Neural progenitor cell (in vitro differentiated cells): ENCODE data around the gene NLRP6.
"Not testable (repeated sequence)": the region's sequence is repeated elsewhere in the genome, so short reads cannot be mapped to it uniquely, and the experiment has no call there.

Experiments used
- EZH2 ChIP-seq: fragments of 200-600 bp; sonication (generic); IDR thresholded peaks from 2 replicates; pipeline ENCODE4 v1.6.1; 2017; ENCODE audit warnings: antibody characterized with exemption, mild to moderate bottlenecking, moderate library complexity
- TF ChIP-seq, protein P1 (sequence below): fragments of 200-600 bp; sonication (generic); IDR thresholded peaks from 2 replicates; pipeline ENCODE4 v1.5.1; 2017; ENCODE audit warnings: antibody characterized with exemption, mild to moderate bottlenecking

DNA sequence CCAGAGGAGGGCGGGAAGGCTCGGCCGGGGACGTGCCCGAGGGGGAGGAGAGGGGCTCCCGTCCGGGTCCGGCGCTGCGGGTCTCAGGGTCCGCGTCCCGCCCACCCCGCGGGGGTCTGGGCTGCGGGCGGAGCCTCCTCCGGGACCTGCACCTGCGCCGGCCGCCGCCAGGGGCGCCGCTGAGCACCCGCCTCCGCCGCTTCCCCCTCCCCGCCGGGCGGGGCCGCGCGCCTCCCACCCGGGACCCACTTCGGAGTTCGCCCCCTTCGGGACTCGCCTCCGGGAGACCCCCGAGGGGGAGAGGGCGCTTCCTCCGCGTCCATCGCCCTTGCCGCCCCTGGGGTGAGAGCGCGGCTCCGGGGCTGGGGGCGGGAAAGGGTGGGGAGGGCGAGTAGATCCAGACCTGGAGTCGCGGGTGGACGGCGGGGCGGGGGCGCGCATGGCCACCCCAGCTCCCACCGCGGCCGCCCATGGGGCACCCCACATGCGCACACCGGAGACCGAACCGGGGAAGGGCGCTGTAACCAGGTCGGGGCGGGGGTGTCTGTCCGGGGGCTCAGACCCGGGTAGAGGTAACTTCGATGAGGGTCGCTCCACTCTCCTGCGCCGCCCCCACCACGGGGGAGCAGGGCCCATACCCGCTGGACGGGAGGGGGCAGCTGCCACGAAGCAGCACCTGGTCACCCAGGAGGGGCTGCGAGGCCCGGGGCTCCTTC, 40.4 kb downstream of the NLRP6 start:
- TF ChIP-seq EZH2 = not testable (repeated sequence)
- TF ChIP-seq, protein P1, sequence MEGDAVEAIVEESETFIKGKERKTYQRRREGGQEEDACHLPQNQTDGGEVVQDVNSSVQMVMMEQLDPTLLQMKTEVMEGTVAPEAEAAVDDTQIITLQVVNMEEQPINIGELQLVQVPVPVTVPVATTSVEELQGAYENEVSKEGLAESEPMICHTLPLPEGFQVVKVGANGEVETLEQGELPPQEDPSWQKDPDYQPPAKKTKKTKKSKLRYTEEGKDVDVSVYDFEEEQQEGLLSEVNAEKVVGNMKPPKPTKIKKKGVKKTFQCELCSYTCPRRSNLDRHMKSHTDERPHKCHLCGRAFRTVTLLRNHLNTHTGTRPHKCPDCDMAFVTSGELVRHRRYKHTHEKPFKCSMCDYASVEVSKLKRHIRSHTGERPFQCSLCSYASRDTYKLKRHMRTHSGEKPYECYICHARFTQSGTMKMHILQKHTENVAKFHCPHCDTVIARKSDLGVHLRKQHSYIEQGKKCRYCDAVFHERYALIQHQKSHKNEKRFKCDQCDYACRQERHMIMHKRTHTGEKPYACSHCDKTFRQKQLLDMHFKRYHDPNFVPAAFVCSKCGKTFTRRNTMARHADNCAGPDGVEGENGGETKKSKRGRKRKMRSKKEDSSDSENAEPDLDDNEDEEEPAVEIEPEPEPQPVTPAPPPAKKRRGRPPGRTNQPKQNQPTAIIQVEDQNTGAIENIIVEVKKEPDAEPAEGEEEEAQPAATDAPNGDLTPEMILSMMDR = not testable (repeated sequence)
